22Rv1 (cell line): Measurements from ENCODE around the gene DGKD.
A peak's percentile ranks its signal among the peaks of the same experiment; 100 is the strongest.

ENCODE experiments used
- ZFX ChIP-seq: fragments of 450-650 bp; IDR thresholded peaks from 2 replicates; pipeline ENCODE4 v1.6.1; 2017; ENCODE audit warnings: antibody characterized with exemption, borderline replicate concordance
- TF ChIP-seq, protein P1 (sequence below): fragments of 450-650 bp; IDR thresholded peaks from 2 replicates; pipeline ENCODE4 v1.5.1; 2017; ENCODE audit warnings: mild to moderate bottlenecking

DNA sequence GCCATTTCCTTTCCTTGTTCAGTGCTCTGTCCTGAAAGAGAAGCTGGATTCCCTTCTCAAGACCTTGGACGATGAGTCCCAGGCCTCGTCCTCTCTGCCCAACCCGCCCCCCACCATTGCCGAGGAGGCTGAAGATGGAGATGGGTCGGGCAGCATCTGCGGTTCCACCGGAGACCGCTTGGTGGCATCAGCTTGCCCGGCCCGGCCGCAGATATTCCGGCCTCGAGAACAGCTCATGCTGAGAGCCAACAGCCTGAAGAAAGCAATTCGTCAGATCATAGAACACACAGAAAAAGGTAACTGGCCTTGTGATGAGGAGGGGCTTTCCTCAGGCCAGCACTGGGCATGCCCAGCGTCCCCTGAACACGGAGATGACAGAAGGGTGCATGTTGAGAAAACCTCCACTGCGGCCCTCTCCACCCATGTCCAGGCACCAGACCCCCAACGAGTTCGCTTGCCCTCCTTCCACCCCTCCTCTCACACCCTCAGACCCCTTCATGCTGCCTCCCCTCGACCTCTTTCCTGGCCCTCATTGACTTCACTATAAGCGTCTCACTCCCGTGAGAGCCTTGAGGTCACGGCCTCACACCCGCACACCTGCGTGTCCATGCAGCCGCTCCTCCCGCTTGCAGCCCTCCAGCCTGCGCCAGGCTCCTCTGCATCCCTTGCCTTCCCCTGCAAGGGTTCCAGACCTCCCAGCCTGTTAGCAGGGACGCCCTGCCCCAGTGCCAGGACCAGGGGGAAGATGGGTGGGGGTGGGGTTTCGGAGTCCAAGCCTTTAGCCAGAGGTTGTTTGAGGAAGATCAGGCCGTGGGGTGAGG lies 95.0 kb downstream of the DGKD start:
- TF ChIP-seq, protein P1, sequence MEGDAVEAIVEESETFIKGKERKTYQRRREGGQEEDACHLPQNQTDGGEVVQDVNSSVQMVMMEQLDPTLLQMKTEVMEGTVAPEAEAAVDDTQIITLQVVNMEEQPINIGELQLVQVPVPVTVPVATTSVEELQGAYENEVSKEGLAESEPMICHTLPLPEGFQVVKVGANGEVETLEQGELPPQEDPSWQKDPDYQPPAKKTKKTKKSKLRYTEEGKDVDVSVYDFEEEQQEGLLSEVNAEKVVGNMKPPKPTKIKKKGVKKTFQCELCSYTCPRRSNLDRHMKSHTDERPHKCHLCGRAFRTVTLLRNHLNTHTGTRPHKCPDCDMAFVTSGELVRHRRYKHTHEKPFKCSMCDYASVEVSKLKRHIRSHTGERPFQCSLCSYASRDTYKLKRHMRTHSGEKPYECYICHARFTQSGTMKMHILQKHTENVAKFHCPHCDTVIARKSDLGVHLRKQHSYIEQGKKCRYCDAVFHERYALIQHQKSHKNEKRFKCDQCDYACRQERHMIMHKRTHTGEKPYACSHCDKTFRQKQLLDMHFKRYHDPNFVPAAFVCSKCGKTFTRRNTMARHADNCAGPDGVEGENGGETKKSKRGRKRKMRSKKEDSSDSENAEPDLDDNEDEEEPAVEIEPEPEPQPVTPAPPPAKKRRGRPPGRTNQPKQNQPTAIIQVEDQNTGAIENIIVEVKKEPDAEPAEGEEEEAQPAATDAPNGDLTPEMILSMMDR, result peak; percentile 87
- TF ChIP-seq ZFX, result no peak
